Activated CD4-positive, alpha-beta T cell treated with anti-CD3 and anti-CD28 coated beads, Interleukin-2, amount 10 ng/mL, durations not matched to agents 7 days and 5 days (primary cell): ENCODE results near the gene STK38L. TPM values are rescaled to one million over a fixed set of nuclear protein-coding genes. Genes with fewer than 3 reads are reported as not detected.
"Not testable (repeated sequence)": the region's sequence is repeated elsewhere in the genome, so short reads cannot be mapped to it uniquely, and the experiment has no call there.

Source experiments
- CTCF ChIA-PET: fragments of 350-600 bp; sonication (Branson Sonifier 250); formaldehyde crosslinking; loops from one replicate; lab custom pipeline; 2021; ENCODE audit warnings: antibody characterized with exemption; lab: Charles Lee
- POLR2A ChIA-PET: fragments of 350-600 bp; sonication (Branson Sonifier 250); formaldehyde crosslinking; loops from one replicate; lab custom pipeline; 2021; ENCODE audit warnings: antibody characterized with exemption; lab: Charles Lee
- DNase-seq: peaks from one replicate; pipeline ENCODE4 v3.0.0-alpha.2; 2020
- H3K27ac Mint-ChIP-seq: one replicate; pipeline ENCODE4 v1.8.0; 2021; ENCODE audit warnings: mild to moderate bottlenecking, moderate library complexity, mixed read lengths
- H3K27me3 Mint-ChIP-seq: one replicate; pipeline ENCODE4 v1.8.0; 2021; ENCODE audit warnings: mixed read lengths
- H3K36me3 Mint-ChIP-seq: one replicate; pipeline ENCODE4 v1.8.0; 2021; ENCODE audit warnings: low read depth, mixed read lengths
- H3K4me1 Mint-ChIP-seq: one replicate; pipeline ENCODE4 v1.8.0; 2021; ENCODE audit warnings: mixed read lengths
- H3K4me3 Mint-ChIP-seq: one replicate; pipeline ENCODE4 v1.8.0; 2021; ENCODE audit warnings: mild to moderate bottlenecking, moderate library complexity, mixed read lengths
- H3K9me3 Mint-ChIP-seq: one replicate; pipeline ENCODE4 v1.8.0; 2021; ENCODE audit warnings: mixed read lengths
- total RNA-seq, 2 experiments: library from RNA; stranded (reverse); gene quantifications; one replicate each; pipeline ENCODE4 v1.2.3, GENCODE V29; 2021

Gene STK38L
- total RNA-seq, 2 experiments from 2014 or later = 18.2 to 20.4 TPM

- ChIA-PET POLR2A (no interaction called here), CTCF (interaction anchor here (0.7 to 1.0 kb wide), 2 partner anchors 36 to 44 kb away, joined by 3 read pairs; no protein-coding TSS in a partner anchor)
- H3K36me3 Mint-ChIP-seq = peaks cover 2% of the 10 kb centered on the region
- peaks cover 4% of the 10 kb centered on the region for H3K9me3 Mint-ChIP-seq
- H3K4me1 Mint-ChIP-seq = no peaks in the 10 kb centered on the region
- no peak overlapping the region for H3K27ac Mint-ChIP-seq
- DNase-seq = no peak
- no peak overlapping the region for H3K4me3 Mint-ChIP-seq
- H3K27me3 Mint-ChIP-seq = no peaks in the 10 kb centered on the region
Measured at GRCh38 chr12:27213304-27213703, 30.8 kb upstream of the STK38L start.

- Mint-ChIP-seq H3K27ac (no peak overlapping the region), H3K36me3 (no peaks in the 10 kb centered on the region), H3K27me3 (no peaks in the 10 kb centered on the region), H3K4me1 (no peaks in the 10 kb centered on the region), H3K9me3 (peaks cover 4% of the 10 kb centered on the region), H3K4me3 (no peak overlapping the region)
- CTCF ChIA-PET = interaction anchor here (1.0 kb wide), 1 partner anchor 36 kb away, joined by 3 read pairs; no protein-coding TSS in a partner anchor
- POLR2A ChIA-PET = no interaction called here
- no peak for DNase-seq
Measured at GRCh38 chr12:27213830-27214787, 30.0 kb upstream of the STK38L start.

- H3K27ac Mint-ChIP-seq = no peak overlapping the region
- H3K36me3 Mint-ChIP-seq = peaks cover 3% of the 10 kb centered on the region
- no peak for DNase-seq
- CTCF ChIA-PET = interaction anchor here (0.6 to 1.5 kb wide), 4 partner anchors 10 to 134 kb away, joined by 3 to 5 read pairs (median 4); no protein-coding TSS in a partner anchor
- POLR2A ChIA-PET = no interaction called here
- H3K27me3 Mint-ChIP-seq = no peaks in the 10 kb centered on the region
- H3K9me3 Mint-ChIP-seq = no peaks in the 10 kb centered on the region
- peaks cover 13% of the 10 kb centered on the region for H3K4me1 Mint-ChIP-seq
- H3K4me3 Mint-ChIP-seq = no peak overlapping the region
Measured at GRCh38 chr12:27217590-27217989, 26.5 kb upstream of the STK38L start.

- peaks cover 3% of the 10 kb centered on the region for H3K36me3 Mint-ChIP-seq
- no peak overlapping the region for H3K4me3 Mint-ChIP-seq
- CTCF ChIA-PET = interaction anchor here (1.2 kb wide), 1 partner anchor 18 kb away, joined by 3 read pairs; no protein-coding TSS in a partner anchor
- H3K4me1 Mint-ChIP-seq = peaks cover 13% of the 10 kb centered on the region
- H3K27ac Mint-ChIP-seq = no peak overlapping the region
- DNase-seq = no peak
- POLR2A ChIA-PET = no interaction called here
- H3K9me3 Mint-ChIP-seq = no peaks in the 10 kb centered on the region
- peaks cover 2% of the 10 kb centered on the region for H3K27me3 Mint-ChIP-seq
Measured at GRCh38 chr12:27219693-27220054, 24.4 kb upstream of the STK38L start.

GRCh38 chr12:27220055-27220987 lies 23.8 kb upstream of the STK38L start:
- ChIA-PET POLR2A (interaction anchor here (0.6 kb wide), 1 partner anchor 9 kb away, joined by 5 read pairs; no protein-coding TSS in a partner anchor), CTCF (interaction anchor here (0.6 to 1.2 kb wide), 2 partner anchors 17 to 204 kb away, joined by 3 read pairs; no protein-coding TSS in a partner anchor)
- DNase-seq = no peak
- Mint-ChIP-seq H3K9me3 (no peaks in the 10 kb centered on the region), H3K36me3 (peaks cover 3% of the 10 kb centered on the region), H3K4me3 (no peak overlapping the region), H3K27me3 (peaks cover 2% of the 10 kb centered on the region), H3K27ac (peak overlapping the region; percentile 60), H3K4me1 (peaks cover 13% of the 10 kb centered on the region)

- Mint-ChIP-seq H3K4me3 (no peak overlapping the region), H3K27ac (no peak overlapping the region), H3K4me1 (peaks cover 13% of the 10 kb centered on the region), H3K27me3 (peaks cover 2% of the 10 kb centered on the region), H3K36me3 (peaks cover 3% of the 10 kb centered on the region), H3K9me3 (no peaks in the 10 kb centered on the region)
- ChIA-PET POLR2A (interaction anchor here (0.6 kb wide), 1 partner anchor 9 kb away, joined by 5 read pairs; no protein-coding TSS in a partner anchor), CTCF (interaction anchor here (0.6 to 1.2 kb wide), 2 partner anchors 16 to 205 kb away, joined by 3 read pairs; no protein-coding TSS in a partner anchor)
- DNase-seq = no peak
Measured at GRCh38 chr12:27220988-27221345, 23.1 kb upstream of the STK38L start.

- no peaks in the 10 kb centered on the region for H3K9me3 Mint-ChIP-seq
- CTCF ChIA-PET = interaction anchor here (0.9 kb wide), 1 partner anchor 15 kb away, joined by 3 read pairs; no protein-coding TSS in a partner anchor
- H3K36me3 Mint-ChIP-seq = peaks cover 3% of the 10 kb centered on the region
- DNase-seq = no peak
- H3K4me3 Mint-ChIP-seq = no peak overlapping the region
- peaks cover 2% of the 10 kb centered on the region for H3K27me3 Mint-ChIP-seq
- H3K4me1 Mint-ChIP-seq = peaks cover 14% of the 10 kb centered on the region
- POLR2A ChIA-PET = no interaction called here
- H3K27ac Mint-ChIP-seq = no peak overlapping the region
Measured at GRCh38 chr12:27221625-27222387, 22.3 kb upstream of the STK38L start.

- Mint-ChIP-seq H3K27ac (no peak overlapping the region), H3K27me3 (peaks cover 7% of the 10 kb centered on the region), H3K4me3 (no peak overlapping the region), H3K4me1 (peaks cover 2% of the 10 kb centered on the region), H3K36me3 (no peaks in the 10 kb centered on the region), H3K9me3 (no peaks in the 10 kb centered on the region)
- DNase-seq = no peak
- POLR2A ChIA-PET = no interaction called here
- CTCF ChIA-PET = no interaction called here
Measured at GRCh38 chr12:27226407-27226929, 17.6 kb upstream of the STK38L start.

- H3K36me3 Mint-ChIP-seq = no peaks in the 10 kb centered on the region
- H3K4me1 Mint-ChIP-seq = peaks cover 2% of the 10 kb centered on the region
- POLR2A ChIA-PET = no interaction called here
- CTCF ChIA-PET = interaction anchor here (0.5 kb wide), 1 partner anchor 77 kb away, joined by 4 read pairs; no protein-coding TSS in a partner anchor
- no peak for DNase-seq
- peaks cover 10% of the 10 kb centered on the region for H3K27me3 Mint-ChIP-seq
- H3K4me3 Mint-ChIP-seq = no peak overlapping the region
- H3K27ac Mint-ChIP-seq = no peak overlapping the region
- H3K9me3 Mint-ChIP-seq = no peaks in the 10 kb centered on the region
Measured at GRCh38 chr12:27229367-27229766, 14.7 kb upstream of the STK38L start.

- POLR2A ChIA-PET, H3K9me3 Mint-ChIP-seq, DNase-seq, H3K4me3 Mint-ChIP-seq, H3K36me3 Mint-ChIP-seq, H3K27ac Mint-ChIP-seq, H3K4me1 Mint-ChIP-seq: not testable (repeated sequence)
- CTCF ChIA-PET = interaction anchor here (1.8 kb wide), 1 partner anchor 26 kb away, joined by 4 read pairs; no protein-coding TSS in a partner anchor
- H3K27me3 Mint-ChIP-seq = peaks cover 10% of the 10 kb centered on the region
Measured at GRCh38 chr12:27231374-27231773, 12.7 kb upstream of the STK38L start.

- Mint-ChIP-seq H3K4me1 (peaks cover 20% of the 10 kb centered on the region), H3K27me3 (peaks cover 10% of the 10 kb centered on the region), H3K27ac (no peak overlapping the region), H3K36me3 (no peaks in the 10 kb centered on the region), H3K9me3 (no peaks in the 10 kb centered on the region), H3K4me3 (no peak overlapping the region)
- ChIA-PET POLR2A (no interaction called here), CTCF (no interaction called here)
- DNase-seq = no peak
Measured at GRCh38 chr12:27233814-27234213, 10.3 kb upstream of the STK38L start.
